Skin of body (tissue), 2 donors: ENCODE data around the gene ITPK1. TPM values are rescaled to one million over a fixed set of nuclear protein-coding genes. Genes with fewer than 3 reads are reported as not detected.

Experiments used
- DNase-seq: peaks from one replicate; lab custom pipeline; 2025; lab: John Stamatoyannopoulos, UW
- total RNA-seq: library from RNA; depleted of rRNA; stranded (reverse); fragments of >200 nt; gene quantifications from one replicate; pipeline ENCODE4 v1.2.3, GENCODE V29; 2014

The ITPK1 gene
- total RNA-seq, 1 donor from 2014 or later: 7.6 TPM

DNA sequence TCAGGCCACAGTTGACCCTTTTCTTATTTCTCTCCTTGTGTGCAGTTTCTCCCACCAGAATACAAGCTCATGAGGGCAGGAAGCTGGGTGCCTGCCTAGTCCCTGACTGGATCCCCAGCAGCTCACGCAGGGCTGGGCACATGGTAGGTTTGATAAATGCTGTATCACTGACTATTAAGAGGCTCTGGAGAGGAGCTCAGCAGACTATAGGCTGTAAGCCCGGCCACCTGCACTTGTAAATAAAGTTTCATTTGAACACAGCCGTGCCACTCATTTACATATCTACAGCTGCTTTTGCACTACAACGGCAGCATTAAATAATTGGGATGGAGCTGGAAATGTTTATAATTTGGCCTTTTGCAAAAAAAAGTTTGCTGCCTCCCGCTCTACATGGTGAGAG is 160.8 kb downstream of the ITPK1 start:
- no peak for DNase-seq

DNA sequence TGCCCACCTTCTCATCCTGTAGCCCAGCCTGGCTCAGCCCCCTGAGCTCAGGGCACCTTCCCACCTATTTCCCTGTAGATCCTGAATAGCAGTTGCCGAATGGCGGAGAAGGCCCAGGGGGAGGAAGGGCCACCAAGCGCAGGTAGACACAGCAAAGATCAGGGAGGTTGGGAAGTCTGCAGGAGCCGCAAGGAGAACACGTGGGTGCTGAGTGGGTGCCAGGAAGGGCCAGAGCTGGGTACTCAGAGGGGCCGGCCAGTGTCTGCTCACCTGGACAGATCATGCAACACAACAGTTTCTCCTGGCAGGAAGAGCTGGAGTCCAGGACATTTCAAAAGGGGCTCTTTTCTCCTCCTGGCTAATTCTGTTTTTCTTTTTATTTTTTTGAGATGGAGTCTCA is 162.2 kb downstream of the ITPK1 start:
- no peak for DNase-seq

DNA sequence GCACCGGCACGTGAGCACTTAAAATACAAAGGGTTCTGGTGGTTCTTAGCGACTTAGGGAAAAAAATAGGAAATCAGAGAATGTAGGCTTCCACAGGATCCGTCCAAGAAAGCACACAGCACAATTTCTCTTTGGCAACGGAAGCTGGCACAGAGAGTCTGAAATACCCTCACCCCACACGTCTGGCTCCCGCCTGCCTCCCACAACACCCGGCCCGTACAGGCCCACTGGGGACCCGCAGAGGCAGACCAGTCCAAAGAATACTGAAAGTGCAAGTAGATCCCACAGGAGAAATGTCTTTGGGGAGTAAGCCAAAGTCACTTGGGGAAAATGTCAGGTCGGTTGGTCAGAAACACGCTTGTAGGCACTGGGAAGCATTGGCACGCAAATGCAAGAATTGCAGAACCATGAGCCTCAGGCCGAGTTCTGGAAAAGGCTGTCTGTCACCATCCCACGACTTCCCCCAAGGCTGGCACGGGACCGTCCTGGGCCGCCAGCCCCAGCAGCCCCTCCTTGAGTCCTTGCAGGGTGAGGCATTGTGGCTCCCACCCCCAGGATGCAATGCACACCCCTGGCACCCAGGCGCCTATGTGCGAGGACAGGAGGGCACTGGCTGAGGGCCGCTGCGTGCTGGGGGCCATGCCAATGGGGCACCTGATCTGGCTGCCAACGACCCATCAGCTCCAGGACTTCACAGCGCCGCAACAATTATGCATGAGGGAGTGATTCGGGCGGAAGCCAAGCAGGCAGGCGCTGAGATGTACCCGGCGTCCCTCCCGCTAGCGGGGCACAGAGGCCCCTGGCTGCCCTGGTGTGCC is 163.0 kb downstream of the ITPK1 start:
- no peak for DNase-seq

DNA sequence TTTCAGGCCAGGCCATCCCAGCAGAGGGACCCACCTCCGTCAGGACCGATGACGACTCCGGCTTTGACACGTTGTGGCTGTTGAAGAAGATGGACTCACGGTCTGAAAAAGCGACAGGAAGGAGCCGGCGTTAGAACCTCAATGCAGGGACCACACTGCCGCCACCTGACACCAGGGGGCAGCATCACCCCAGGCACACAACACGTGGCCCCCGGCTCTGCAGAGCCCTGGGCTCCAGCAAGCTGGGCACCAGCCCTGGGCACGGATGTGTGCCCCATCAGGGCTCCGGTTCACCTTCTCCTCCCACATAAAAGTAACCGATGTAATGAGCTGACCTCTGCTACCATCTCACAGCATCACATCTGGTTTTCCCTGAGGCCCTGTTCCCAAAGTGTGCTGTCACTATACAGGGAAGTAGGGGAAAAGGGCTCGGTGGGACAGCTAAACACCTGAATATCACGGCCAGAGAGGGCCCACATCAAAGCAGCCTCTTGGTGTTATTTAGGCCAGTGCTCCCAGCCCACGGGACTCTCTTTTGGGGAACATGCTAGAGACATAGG is 163.7 kb downstream of the ITPK1 start:
- DNase-seq: peak; percentile 27

DNA sequence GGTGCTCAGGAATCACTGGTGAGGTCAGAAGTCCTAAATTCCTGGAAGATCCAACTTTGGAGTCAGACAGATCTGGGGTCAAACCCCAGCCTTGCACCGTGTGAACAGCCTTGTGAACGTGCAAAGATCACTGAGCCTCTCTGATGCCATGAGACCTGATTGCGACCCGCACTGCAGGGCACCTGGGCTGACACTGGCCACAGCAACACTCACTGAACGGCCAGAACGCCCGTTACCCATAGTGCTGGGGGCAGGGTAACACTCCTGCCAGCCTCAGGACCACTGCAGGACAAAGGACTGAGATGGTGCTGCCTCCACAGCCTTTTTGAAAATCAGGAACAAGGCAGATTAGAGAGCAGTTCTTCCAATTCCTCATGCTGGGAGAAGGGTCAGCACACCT is 164.5 kb downstream of the ITPK1 start:
- no peak for DNase-seq

DNA sequence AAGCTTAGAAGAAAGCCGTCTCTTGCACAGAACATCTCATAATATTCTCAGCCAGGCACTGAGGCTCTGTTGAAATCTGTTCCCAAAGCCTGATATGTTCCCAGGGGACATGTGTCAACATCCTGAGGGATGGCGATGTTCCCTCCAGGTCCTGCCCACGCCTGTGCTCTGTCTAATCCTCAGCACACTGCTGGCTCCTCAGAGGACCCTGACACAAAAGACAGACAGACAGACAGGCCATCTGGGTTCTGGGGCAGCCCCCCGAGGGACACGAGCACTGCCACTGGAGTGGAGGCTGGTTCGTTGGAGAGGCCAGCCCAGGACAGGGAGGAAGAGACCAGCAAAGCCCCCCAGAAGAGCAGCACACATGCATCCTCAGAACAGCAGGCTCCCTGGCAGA is 165.0 kb downstream of the ITPK1 start:
- DNase-seq: no peak

DNA sequence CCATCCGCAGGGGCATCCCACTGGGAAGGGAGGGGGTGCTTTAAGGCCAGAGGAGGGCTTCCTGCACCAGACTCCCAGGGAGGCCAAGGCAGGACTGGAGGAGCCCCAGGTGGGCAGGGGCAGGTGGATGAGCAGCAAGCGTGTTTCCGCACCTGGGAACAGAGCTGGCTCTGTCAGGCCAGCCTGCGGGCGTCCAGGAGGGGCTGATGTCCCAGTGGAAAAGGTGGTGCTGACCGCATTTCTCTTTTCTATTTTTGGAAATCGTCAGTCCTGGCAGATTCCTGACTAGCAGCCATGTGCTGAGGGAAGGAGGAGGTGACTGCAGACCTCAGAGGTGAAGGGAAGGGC is 165.6 kb downstream of the ITPK1 start:
- DNase-seq: no peak

DNA sequence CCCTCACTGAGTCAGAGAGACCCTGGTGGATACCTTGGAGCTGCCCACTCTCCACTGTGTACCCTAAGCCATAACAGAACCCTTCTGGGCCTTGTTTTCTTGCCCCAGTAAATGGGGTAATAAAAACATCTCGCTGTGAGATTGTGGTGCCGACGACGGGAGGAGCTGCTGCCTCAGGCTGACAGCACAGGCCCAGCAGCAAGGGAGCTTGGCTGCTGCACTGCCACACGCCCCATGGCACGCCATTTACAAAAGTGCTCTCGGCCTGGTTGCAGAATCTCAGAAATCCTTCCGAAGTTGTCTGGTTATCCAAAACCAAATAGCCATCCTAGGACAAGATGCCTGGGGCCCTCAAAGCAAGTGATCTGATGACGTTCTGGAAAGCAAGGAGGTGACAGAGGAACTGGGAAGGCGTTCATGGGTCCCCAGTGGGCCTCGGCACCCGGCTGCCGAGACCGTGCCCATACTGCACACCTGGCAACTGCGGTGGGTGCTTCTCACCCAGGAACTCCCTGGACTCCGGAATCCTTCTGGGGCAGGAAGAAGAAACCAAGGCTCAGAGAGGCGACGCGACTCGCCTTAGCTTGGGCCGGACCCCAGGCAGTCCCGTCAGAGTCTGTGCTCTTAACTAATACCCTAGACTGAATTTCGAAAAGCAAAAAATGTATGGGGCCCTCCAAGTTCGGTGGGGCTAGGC is 166.1 kb downstream of the ITPK1 start:
- no peak for DNase-seq

DNA sequence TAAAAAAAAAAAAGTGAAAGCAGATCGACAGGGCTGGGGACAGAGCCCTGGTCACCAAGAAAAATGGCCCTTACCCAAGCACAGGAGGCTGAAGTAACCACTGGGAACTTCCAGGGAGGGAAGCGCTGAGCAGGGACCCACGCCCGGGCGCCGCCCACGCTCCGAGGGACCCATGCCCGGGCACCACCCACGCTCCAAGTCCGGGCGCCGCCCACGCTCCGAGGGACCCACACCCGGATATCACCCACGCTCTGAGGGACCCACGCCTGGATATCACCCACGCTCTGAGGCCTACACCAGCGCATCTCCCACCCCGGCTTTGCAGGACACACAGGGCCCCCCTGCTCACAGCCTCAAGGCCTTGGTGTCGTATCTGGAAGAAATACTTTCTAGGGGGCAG is 167.1 kb downstream of the ITPK1 start:
- no peak for DNase-seq

DNA sequence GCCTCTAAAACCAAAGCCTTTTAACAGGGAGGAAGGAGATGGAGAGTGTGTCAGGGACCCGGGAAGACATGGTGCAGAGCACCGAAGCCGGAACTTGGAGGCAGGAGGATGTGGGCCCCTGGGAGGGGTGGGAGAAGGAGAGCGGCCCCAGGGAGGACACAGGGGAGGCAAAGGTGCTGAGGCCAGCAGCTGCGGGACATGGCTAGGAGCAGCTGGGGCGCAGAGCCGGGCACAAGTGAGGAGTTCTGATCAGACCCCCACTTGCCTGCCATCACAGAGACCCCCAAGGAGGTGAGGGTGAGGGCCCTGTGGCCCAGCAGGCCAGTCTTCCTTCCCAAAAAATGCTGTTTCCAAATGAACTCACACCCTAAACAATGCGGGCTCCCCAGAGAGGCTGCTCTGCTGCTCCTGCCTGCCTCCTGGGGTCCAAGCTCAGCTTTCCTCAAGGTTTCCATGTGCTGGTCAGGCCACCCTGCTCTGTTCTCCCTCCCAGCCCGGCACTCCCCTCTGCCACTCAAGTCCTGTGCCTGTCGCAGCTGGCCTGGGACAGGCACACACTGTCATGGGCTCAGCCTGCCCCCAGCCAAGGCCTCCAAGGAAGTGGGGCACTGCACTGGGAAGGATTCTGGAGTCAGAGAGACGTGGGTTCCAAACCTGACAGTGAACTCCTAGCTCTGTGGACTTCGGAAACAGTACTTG is 168.7 kb downstream of the ITPK1 start:
- no peak for DNase-seq

DNA sequence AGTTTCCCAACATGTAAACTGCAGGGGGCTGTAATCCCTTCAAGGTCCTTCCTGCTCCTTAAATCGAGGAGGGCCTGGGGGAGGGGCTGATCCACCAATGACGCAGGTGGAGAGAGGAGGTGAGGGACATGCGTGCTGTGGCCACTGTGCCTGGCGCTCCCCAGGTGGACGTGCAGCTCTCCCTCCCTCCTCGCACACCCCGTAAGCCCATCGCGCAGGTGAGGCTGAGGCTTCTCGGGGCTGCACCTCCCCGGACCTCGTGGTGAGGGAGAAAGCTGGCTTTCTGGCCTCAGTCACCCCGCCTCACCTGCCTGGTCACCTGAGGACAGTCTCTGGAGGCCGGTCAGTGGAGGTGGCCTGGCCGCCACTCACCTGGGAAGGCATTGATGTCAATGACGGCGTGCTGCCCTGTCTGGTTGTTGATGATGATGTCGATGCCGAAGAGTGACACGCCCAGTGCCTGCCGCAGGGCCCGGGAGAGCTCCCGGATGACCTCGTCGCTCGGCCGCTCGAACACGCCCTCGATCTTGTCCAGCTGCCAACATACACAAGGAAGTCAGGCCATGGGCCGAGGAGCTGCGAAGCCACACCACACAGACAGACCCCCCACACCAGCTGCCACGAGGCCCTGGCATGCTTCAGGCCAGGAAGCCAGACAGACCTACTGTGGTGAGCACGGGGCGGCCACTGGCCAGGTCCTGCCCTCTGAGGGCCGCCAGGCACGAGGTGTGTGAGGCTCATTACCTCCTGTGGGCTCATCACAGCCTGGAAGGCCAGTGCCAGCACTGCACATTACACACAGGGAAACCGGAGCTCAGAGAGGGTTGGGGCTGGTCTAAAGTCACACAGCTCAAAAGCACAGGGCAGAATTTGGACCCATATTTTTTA is 169.5 kb downstream of the ITPK1 start:
- DNase-seq: no peak

DNA sequence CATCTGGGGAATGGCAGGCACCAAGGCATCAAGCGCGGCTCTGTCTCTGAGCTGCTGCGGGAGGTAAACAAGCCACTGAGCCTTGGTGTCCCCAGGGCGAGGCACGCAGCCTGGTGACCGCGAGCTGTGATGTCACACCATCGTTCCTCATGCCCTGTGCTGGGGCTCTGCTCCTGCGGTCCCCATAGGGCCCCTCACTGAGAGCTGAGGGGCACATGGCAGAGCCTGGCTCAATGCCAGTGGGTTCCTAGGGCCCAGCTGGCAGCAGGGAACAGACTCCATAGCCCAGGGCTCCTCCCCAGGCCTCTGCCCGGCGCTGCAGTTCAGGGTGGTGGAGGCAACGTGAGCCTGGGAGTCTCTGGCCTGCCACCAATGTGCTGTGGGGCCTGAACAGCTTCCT is 170.2 kb downstream of the ITPK1 start:
- DNase-seq: no peak

DNA sequence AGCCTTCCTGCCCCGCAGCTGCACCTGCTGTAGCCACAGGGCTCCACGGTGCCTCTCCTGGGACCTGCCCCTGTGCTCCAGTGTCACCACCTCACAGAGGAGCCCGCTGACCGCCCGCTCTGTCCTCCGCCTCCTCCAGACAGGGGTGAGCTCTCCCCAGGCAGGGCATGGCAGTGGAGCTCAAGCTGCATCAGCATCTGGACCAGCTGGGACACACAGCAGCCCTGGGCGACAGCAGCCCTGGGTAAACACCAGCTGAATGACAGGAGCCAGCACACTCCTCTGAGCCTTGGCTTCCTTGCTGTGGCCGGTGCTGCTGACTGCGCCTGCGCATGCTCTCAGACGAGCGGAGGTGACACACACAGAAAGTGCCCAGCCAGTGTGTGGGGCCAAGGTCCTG is 170.7 kb downstream of the ITPK1 start:
- DNase-seq: no peak

DNA sequence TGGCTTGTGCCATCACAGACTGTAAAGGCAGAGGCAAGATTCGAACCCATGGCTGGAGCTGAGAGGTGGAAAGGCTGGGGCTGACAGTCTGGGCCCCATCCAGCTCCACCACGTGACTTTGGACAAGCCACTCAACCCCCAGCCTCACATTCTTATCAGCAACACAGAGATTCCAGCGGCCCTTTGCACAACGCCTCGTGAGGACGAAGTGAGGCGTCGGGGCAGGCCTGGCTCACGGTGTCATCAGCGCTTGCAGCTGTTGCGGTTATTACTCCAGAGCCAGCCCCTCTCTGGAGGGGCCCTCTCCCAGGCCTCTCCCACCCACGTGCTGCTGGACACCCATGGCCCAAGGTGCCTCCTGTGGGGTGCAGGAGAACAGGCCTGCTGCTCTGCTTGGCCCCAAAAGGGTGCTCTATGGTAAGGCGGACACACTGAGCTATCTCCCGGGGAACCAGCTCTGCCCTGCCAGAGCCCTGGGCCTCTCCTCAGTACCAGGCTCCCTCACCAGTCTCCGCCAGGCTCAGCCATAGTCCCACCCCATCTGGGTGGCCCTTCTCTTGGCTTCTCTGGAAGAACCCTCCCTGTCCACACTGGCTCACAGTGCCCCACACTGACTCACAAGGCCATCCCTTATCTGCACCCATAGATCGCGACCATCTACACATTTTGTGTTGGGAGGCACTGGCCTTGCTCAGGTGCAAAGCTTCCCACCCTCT is 171.7 kb downstream of the ITPK1 start:
- DNase-seq: no peak

DNA sequence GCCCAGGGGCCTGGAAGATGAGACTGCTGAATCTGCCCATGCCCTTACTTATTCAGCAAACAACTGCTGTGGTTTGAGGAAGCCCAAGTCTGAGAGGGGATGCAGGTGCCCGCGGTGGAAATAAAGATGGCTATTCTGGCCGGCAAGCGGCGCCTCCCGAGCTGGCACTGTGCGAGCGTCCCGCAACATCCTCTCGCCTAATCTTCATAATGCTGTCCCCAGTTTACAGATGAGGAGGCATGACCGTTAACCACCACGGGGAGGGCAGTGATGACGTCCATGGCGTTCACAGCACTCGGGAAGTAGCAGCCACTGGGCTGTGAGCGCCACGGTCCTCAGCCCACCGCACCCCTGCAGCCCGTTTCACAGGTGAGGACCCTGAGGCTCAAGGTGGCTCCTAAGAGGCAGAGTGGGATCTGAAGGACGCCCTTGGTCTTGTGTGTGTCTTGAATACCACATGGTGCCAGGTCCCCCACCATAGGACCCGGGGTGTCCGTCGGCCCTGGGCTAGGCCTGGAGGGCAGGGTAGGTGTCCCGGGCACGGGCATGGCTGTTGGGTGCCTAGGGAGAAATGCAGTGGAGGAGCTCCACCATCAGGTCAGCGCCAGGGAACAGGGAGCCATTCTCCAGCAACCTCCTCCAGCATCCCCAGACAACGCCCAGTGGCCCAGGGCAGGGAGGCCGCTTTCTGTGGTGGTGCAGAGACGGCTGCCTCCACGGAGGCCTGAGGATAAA is 172.6 kb downstream of the ITPK1 start:
- DNase-seq: no peak

DNA sequence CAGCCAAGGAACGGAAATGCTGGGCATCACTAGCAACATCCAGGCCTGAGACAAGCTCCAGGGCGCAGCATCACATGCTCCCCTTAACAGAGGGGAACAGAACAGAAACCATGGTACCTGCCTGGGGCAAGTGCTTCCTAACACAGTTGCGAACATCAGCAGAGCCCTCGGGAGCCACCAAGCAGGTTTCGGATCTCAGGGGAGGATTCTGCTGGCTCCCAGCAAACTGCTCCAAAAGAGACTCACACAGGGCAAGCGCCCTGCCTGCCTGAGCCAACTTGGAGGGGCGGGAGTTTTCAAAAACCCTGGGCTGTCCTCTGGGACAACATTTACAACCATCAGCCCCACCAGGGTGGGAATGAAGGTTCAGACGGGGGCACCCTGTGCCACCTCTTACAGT is 173.1 kb downstream of the ITPK1 start:
- no peak for DNase-seq

DNA sequence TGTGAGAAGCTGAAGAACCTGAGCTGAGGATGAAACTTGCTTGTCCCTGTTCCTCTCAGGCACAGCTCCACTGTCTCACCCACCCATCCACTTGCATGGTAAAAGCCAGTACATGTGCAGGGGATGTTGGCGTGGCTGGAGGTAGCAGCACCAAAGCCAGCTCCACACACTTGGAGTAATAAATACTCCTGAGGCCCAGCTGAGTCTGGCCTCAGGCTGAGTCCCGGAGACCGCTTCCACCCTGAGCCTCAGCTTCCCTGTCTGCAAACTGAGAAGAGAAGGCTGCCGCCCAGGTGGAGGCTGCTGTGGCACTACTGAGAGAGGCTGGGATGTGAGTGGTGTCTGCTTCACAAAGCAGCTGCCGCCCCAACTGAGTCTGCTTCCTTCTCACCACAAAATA is 173.6 kb downstream of the ITPK1 start:
- DNase-seq: no peak

DNA sequence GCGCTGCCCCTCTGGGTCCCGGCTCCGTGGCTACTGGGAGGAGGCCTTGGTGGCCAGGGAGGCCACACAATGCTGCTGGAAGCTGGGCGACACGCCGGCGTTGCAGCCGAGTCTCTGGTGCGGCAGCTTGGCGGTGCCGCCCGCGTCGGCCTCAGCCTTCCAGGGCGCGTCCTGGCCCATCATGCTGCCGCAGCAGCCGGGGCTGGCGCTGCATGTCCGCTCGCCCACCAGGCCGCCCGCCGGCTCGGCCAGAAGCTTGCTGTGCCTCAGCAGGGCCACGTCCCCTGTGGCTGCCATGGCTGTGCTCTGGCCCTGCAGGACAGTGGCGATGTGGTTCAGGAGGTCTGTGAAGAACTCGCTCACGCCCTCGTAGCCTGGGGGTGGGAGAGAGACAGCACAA is 174.2 kb downstream of the ITPK1 start:
- no peak for DNase-seq

DNA sequence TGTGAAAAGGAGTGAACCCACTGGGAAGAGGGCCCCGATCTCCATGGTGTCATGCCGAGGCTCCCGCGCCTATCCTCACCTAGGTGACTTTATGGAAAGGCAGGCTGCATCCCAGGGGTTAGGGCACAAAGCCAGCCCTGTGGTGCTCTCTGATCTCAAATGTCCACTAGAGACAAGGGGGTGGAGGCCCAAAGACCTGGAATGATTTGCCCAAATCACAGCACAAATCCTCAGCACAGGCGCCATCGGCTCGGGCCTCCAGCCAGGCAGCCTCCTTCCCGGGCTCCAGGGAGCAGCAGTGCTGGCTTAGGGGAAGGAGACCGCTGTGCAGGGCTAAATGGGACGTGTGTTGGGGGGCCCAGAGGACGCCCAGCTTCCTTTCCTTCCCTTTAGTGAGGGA is 175.2 kb downstream of the ITPK1 start:
- DNase-seq: no peak

DNA sequence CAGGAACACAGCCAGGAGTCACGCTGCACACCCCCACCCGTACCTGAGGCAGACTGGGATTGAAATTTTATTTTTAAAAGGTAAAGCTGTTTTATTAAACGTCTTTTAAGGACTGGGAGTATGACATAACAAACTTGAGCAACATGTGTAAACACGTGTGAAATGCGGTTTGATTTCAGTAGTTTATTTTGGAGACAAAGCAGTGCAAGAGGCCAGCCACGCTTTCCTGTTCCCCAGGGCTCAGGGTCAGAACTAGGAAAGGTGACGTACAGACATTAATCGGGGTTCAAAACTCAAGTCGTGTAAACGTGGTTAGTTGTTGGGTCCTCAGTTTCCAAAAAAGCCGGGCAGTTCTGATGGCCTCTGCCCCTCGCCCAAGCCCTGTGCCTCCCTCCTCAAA is 176.0 kb downstream of the ITPK1 start:
- no peak for DNase-seq
